Measurements from ENCODE around the gene ASPDH. TPM values are rescaled to one million over a fixed set of nuclear protein-coding genes. Genes with fewer than 3 reads are reported as not detected.

The ASPDH gene
- total RNA-seq (not detected in 2 replicates), polyA plus RNA-seq (not detected in 2 replicates), polyA minus RNA-seq (not detected in 2 replicates), Bru-seq, nascent RNA (not detected), BruChase-seq, experiment 1, labeled RNA remaining after a 6-hour chase (not detected), BruChase-seq, experiment 2, labeled RNA remaining after a 2-hour chase (not detected)
- not detected in 2 replicates for polyA plus RNA-seq (2011; cell fraction: cytosol; rRNA removed)
- not detected in 2 replicates for polyA plus RNA-seq (2011; cell fraction: nucleus; rRNA removed)
- not detected in 2 replicates for polyA plus RNA-seq (2012)
- not detected for polyA minus RNA-seq (2011; cell fraction: cytosol; rRNA and poly(A)+ RNA removed)
- polyA minus RNA-seq (2011; cell fraction: nucleus; rRNA and poly(A)+ RNA removed) = not detected in 2 replicates
- long read RNA-seq = 0 reads

DNA sequence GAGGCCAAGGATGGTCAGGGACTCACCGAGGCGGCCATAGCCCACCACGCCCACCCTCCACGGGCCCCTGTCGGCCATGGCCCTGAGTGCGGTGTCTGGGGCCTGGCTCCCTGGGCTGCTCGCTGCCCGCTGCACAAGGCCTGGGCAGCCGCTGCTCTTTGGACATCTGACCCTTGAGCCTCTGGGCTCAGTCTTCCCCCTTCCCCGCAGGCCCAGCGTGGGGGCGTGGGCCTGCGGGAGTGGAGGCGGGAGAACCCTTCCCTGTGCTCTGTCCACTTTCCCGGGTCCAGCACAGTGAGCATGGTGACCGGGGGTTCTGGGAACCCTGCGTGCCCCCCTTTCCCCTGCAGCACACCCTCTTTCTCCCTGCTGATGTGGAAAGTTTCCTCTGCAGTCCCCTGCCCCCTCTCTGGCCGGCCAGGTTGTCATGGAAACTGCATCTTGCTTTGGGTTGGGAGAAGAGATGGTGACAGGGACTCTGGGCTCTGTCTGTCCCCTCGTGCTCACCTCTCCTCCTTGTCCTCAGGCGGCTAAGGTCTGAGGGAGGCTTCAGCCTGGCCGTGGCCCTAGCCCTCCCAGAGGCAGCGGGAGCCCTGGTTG, at the start of gene ASPDH:
TSS of gene ASPDH (minus strand) at position 168 of the 600 bp plus-strand sequence. CDS start at position 78, 90 bp downstream.
- H3K4me3 ChIP-seq (replicated peaks in 1 of 3; ENCODE audit: insufficient read depth in 1 of 3, low read depth in 1 of 3, low read length in 3 of 3) = no peak within 1 kb of the TSS
- POLR2A ChIA-PET = no interaction called here

GRCh38 chr19:50562996-50563395, 49.3 kb upstream of the ASPDH start:
- CTCF ChIA-PET = no interaction called here
- Histone ChIP-seq H3K27ac (ENCODE audit: insufficient read depth, low read depth, low read length) (no peak overlapping the region), H3K9me1 (replicated peaks; ENCODE audit: control insufficient read depth, extremely low read depth, insufficient read depth, low read length) (no peaks in the 10 kb centered on the region), H3K9me3 (replicated peaks; ENCODE audit: control insufficient read depth, insufficient read depth, low read length) (no peaks in the 10 kb centered on the region), H2AFZ (ENCODE audit: low read depth, low read length) (no peak overlapping the region), H3K79me2 (ENCODE audit: control insufficient read depth, insufficient read depth, low read length) (no peaks in the 10 kb centered on the region), H3K4me1 (ENCODE audit: control insufficient read depth, extremely low read depth, insufficient read depth, low read length) (no peaks in the 10 kb centered on the region), H4K20me1 (replicated peaks; ENCODE audit: control insufficient read depth, extremely low read depth, insufficient read depth, low read length) (no peaks in the 10 kb centered on the region), H3K36me3 (ENCODE audit: control insufficient read depth in 2 of 2, extremely low read depth in 1 of 2, insufficient read depth in 2 of 2, low read length in 2 of 2) (no peaks in the 10 kb centered on the region), H3K4me2 (ENCODE audit: insufficient read depth, low read length) (no peak overlapping the region), H3K27me3 (ENCODE audit: control insufficient read depth in 2 of 2, insufficient read depth in 2 of 2, low read length in 2 of 2) (peaks cover 14 to 25% of the 10 kb centered on the region in 2 experiments), H3K9ac (replicated peaks; ENCODE audit: extremely low read depth, insufficient read depth, low read length) (no peak overlapping the region), H3K4me3 (replicated peaks in 1 of 3; ENCODE audit: insufficient read depth in 1 of 3, low read depth in 1 of 3, low read length in 3 of 3) (no peak overlapping the region)
- POLR2A ChIA-PET = no interaction called here
- FAIRE-seq (no peak), DNase-seq (ENCODE audit: low read depth, low spot score) (no peak)
- no TSS peak for BruUV-seq (replicated peaks)
- dilution Hi-C loops (cut with MboI; ENCODE audit: extremely low pct_ligation_motif_present, low sequenced_read_pairs) = no loop called here
- intact Hi-C loops (cut with micrococcal nuclease) = loop anchor here (1.0 kb wide), 1 partner anchor 26 kb away; no protein-coding TSS in a partner anchor
- TF ChIP-seq MAX (IDR thresholded peaks at IDR 0.05; ENCODE audit: insufficient read depth, insufficient read length) (no peak), EZH2 (IDR thresholded peaks at IDR 0.05; ENCODE audit: borderline replicate concordance, low read depth, low read length, severe bottlenecking) (no peak), FOS (IDR thresholded peaks at IDR 0.05; ENCODE audit: borderline replicate concordance, insufficient read depth, low read length) (no peak), POLR2A (IDR thresholded peaks at IDR 0.05; ENCODE audit: low read depth, low read length) (no peak), POLR2AphosphoS5 (IDR thresholded peaks at IDR 0.05; ENCODE audit: insufficient read depth, low read depth, low read length) (no peak)

More for the DNA sequence above, at the start of gene ASPDH:
- no peaks in the 10 kb centered on the region for H3K36me3 ChIP-seq (ENCODE audit: control insufficient read depth in 2 of 2, extremely low read depth in 1 of 2, insufficient read depth in 2 of 2, low read length in 2 of 2)
- FAIRE-seq (no peak), DNase-seq (ENCODE audit: low read depth, low spot score) (no peak)
- no peaks in the 10 kb centered on the region for H3K9me1 ChIP-seq (replicated peaks; ENCODE audit: control insufficient read depth, extremely low read depth, insufficient read depth, low read length)
- no peak within 1 kb of the TSS for H3K27ac ChIP-seq (ENCODE audit: insufficient read depth, low read depth, low read length)
- no peaks in the 10 kb centered on the region for H3K79me2 ChIP-seq (ENCODE audit: control insufficient read depth, insufficient read depth, low read length)
- TF ChIP-seq, protein P1, sequence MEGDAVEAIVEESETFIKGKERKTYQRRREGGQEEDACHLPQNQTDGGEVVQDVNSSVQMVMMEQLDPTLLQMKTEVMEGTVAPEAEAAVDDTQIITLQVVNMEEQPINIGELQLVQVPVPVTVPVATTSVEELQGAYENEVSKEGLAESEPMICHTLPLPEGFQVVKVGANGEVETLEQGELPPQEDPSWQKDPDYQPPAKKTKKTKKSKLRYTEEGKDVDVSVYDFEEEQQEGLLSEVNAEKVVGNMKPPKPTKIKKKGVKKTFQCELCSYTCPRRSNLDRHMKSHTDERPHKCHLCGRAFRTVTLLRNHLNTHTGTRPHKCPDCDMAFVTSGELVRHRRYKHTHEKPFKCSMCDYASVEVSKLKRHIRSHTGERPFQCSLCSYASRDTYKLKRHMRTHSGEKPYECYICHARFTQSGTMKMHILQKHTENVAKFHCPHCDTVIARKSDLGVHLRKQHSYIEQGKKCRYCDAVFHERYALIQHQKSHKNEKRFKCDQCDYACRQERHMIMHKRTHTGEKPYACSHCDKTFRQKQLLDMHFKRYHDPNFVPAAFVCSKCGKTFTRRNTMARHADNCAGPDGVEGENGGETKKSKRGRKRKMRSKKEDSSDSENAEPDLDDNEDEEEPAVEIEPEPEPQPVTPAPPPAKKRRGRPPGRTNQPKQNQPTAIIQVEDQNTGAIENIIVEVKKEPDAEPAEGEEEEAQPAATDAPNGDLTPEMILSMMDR (IDR thresholded peaks at IDR 0.05; ENCODE audit: extremely low read depth in 1 of 2, insufficient read depth in 1 of 2, low read depth in 1 of 2, low read length in 2 of 2) = no peak
- peaks cover 7% of the 10 kb centered on the region for H3K4me1 ChIP-seq (ENCODE audit: control insufficient read depth, extremely low read depth, insufficient read depth, low read length)
- H4K20me1 ChIP-seq (replicated peaks; ENCODE audit: control insufficient read depth, extremely low read depth, insufficient read depth, low read length) = no peaks in the 10 kb centered on the region
- H3K4me2 ChIP-seq (ENCODE audit: insufficient read depth, low read length) = no peak within 1 kb of the TSS
- H3K9me3 ChIP-seq (replicated peaks; ENCODE audit: control insufficient read depth, insufficient read depth, low read length) = no peaks in the 10 kb centered on the region
- intact Hi-C loops (cut with micrococcal nuclease) = no loop called here
- BruUV-seq (replicated peaks) = no TSS peak
- H2AFZ ChIP-seq (ENCODE audit: low read depth, low read length) = no peak within 1 kb of the TSS
- no peak within 1 kb of the TSS for H3K9ac ChIP-seq (replicated peaks; ENCODE audit: extremely low read depth, insufficient read depth, low read length)
- dilution Hi-C loops (cut with MboI; ENCODE audit: extremely low pct_ligation_motif_present, low sequenced_read_pairs) = no loop called here
- no peaks in the 10 kb centered on the region for H3K27me3 ChIP-seq (ENCODE audit: control insufficient read depth in 2 of 2, insufficient read depth in 2 of 2, low read length in 2 of 2)
- CTCF ChIA-PET = interaction anchor here (0.5 kb wide), 1 partner anchor 30 kb away, joined by 3 read pairs; no protein-coding TSS in a partner anchor

Measured in endothelial cell of umbilical vein (primary cell).